Activated T-helper 1 cell treated with Interleukin-2 at 50 U/mL for 16 hours (primary cell): ENCODE measurements around the gene TRRAP.

Source experiments
- DNase-seq: peaks from one replicate; pipeline ENCODE4 v3.0.0-alpha.2; 2020; ENCODE audit warnings: low read depth

Gene TRRAP

DNA sequence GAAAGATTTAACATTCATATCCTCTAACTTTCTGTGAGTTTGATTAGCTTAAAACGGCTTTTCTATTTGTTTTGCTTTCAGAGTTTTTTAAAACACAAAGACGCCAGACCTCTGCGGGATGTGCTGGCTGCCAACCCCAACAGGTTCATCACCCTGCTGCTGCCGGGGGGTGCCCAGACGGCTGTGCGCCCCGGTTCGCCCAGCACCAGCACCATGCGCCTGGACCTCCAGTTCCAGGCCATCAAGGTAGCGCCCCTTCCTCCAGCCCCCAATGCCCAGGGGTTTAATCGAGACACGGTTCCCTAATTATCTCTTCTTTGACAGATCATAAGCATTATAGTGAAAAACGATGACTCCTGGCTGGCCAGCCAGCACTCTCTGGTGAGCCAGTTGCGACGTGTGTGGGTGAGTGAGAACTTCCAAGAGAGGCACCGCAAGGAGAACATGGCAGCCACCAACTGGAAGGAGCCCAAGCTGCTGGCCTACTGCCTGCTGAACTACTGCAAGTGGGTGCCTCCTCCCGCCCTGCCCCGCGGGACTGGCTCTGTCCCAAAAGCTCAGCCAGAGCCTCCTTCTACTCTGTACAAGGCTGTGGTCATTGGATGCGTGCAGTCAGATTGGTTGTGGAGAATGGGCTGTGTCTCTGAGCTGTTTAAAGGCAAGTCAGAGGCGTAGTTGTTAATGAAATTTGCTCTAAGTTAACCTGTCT lies 71.2 kb downstream of the TRRAP start:
- DNase-seq: no peak

DNA sequence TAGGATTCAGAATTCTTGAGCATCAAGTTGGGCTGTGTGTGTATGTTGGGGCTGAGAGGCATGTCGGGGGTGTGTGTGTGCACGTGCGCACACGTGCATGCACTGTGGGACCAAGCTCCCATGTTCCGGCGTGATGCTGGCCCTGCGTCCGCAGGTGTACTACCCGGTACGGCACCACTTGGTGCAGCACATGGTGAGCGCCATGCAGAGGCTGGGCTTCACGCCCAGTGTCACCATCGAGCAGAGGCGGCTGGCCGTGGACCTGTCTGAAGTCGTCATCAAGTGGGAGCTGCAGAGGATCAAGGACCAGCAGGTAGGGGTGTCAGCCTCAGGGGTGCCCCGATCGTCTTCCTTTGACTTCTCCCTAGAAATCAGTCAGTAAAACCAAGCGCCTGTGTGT lies 77.7 kb downstream of the TRRAP start:
- no peak for DNase-seq

DNA sequence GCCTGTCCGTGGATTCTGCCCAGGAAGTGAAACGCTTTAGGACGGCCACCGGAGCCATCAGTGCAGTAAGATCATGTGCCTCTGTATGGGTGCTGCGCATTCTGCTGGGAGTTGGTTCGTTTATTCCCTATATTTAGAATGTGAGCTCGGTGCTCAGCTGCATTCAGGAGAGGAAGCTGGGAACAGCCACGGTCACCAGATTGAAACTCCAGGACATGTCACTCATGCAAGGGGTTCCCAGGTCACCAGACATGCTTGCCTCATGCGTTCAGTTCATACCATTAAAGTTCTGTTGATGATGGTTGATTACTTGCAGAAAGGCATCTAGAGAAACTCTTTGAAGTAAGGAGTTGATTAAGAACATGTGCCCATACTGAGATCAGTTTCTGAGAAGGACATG lies 78.1 kb downstream of the TRRAP start:
- no peak for DNase-seq

DNA sequence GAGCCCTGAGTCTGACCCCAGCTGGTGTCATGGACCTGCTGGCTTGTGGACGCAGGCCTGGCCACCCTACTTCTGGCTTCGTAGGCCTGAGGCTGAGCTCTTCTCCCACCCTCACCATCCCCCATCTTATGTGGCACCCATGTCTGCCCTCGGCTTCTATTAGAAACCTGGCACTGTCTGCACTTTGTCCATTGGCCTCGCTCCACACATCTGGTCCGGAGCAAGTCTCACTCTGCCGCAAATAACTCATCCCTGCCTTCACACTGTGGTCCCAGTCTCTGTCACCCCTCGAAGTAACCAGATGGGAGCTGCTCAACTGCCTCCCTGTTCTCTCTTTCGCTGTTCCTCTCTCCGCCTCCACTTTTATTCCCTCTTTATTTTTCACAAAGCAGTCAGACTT lies 78.6 kb downstream of the TRRAP start:
- DNase-seq: no peak

DNA sequence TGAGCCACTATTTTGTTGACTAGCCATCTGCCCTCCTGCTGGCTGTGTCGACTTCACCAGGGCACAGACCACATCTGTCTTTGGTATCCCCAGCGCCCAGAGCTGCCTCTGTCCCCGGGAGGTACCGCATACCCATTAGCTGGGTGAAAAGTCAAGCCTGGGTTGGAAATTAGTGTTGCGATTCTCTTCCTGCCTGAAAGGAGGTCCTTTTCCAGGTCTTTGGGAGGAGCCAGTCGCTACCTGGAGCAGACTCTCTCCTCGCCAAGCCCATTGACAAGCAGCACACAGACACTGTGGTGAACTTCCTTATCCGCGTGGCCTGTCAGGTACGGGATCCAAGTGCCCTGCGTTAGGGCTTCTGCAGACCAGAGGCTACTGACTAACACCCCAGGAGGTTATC lies 79.4 kb downstream of the TRRAP start:
- DNase-seq: no peak

DNA sequence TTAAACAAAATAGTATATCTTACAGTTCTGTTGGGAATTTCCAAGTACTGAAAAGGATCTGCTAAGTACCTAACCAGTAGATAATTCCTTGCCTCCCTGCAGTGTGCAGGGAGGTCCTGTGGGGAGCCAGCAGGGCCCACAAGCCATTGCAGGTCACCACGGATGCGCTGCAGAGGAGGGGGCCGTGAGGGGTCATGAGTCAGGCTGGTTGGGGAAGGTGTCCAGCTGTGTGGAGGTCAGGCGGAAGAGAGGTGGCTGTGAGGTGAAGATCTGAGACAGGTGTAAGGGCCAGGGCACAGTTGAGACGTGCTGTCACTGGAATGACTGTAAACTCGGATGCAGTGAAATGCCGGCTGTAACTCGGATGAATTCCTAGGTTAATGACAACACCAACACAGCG lies 80.6 kb downstream of the TRRAP start:
- no peak for DNase-seq

DNA sequence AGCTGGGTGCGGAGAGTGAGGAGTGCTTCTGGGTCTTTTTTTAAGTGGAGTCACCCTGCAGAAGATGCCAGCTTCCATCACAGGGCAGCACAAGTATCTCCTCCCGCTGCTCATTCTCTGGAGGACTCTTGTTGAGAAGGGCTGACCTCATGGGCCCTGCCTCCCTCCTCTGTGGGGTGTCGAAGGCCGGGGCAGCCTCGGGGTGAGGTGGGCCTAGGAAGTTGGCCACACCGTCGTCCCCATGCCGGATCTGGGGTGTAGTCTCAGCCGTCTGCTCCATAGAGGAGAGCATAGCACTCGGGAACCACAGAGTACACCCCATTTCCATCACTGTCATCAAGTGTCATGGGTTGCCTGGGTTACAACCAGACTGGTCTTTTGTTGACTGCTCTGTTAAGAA lies 85.0 kb downstream of the TRRAP start:
- no peak for DNase-seq

DNA sequence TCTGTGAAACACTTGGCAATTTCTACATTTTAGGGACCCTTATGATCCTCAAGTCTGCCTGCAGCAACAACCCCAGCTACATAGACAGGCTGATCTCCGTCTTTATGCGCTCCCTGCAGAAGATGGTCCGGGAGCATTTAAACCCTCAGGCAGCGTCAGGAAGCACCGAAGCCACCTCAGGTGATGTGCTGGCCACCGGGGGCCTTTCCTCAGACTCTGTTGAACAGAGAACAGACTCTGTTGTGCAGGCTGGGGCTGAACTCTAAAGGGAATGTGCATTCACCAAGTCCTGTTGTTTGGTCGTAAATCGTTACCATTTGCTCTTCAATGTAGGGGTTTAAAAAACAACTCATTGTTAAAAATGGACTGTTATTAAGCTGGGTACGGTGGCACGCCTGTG lies 86.3 kb downstream of the TRRAP start:
- DNase-seq: no peak

DNA sequence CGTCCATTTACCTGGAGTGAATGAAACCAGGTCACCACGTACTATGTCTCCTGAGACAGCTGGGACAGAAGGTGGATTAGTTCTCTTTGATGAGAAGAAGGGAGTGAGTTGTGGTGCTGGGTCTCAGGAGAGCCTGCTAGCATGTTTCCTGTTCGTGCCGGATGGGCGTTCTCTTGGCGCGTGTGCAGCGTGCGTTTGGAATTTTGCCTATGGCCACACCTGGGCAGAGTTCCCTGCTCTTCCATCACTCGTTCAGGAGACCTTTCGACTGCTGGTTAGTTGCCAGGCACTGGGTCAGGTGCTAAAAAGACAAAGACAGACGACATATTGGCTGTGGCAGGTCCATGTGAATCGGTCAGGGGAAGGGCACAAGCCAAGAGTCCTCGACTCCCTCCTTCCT lies 90.3 kb downstream of the TRRAP start:
- DNase-seq: no peak

DNA sequence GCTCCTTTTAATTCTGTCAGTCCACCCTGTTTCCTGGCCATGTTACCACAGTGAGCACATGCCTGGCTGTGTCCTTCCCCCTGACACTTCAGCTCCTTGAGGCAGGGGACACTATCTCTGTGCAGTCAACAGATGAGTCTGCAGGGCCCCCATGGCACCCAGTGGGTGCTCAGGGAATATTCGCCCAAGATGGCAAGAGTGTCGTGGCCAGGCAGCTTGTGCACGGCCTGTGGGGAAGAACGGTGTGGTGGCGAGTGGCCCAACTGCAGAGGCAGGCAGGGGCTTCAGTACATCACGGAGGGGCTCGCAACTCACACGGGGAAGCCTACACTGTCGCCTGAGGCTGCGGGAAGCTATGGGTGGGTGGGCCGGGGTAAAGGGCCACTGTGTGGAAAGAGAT lies 91.1 kb downstream of the TRRAP start:
- DNase-seq: no peak

DNA sequence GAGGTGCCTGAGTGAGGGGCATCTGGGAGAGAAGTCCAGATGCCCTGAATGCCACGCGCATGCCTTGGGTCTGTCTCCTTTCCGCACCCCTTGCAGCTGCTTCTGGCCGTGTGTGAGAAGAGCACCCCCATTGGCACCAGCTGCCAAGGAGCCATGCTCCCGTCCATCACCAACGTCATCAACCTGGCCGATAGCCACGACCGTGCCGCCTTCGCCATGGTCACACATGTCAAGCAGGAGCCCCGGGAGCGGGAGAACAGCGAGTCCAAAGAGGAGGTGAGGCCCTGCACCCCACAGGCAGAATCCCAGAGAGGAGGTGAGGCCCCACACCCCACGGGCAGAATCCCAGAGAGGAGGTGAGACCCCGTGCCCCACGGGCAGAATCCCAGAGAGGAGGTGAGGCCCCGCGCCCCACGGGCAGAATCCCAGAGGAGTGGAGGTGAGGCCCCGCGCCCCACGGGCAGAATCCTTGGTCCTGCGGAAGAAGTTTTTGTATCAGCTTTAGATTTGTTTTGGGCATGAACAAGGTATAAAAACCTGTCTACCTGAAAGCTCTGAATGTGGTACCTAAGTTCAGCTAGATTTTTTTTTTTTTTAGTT lies 91.8 kb downstream of the TRRAP start:
- no peak for DNase-seq

DNA sequence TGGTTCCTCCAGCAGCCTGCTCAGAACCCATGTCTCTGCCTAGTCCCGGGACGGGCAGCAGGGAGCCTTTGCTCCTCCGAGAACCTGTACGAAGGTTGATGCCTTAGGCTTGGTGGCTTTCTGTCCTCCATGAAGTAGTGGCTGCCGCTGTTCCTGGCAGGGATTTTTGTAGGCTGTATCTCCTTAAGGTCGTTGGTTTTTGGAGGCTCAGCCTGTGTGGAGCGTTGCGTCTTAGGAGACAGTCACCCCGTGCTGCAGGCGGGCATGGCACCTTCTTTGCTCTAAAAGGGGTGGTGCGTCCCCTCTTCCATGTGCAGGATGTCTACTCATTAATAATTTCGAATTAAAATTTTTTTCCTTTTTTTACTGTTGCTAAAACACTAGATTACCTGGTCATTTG lies 92.5 kb downstream of the TRRAP start:
- no peak for DNase-seq

DNA sequence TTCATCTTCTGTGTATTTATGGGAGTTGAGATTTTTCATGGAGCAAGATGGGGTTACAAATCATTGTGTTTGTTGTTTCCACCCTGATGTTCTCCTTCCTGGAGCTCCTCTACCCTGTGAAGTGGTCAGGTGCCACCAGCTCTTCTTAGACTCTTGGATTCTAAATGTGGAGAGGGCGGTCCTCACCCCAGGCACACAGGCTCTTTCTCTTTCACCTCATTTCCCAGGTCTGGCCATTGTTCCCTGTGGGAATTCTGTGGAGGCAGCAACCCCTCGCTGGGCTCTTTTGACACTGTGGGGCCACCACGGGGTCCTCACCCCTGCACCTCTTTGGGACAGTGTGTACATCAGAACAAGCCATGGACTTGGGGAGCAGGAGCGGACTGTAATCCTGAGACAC lies 95.9 kb downstream of the TRRAP start:
- no peak for DNase-seq

DNA sequence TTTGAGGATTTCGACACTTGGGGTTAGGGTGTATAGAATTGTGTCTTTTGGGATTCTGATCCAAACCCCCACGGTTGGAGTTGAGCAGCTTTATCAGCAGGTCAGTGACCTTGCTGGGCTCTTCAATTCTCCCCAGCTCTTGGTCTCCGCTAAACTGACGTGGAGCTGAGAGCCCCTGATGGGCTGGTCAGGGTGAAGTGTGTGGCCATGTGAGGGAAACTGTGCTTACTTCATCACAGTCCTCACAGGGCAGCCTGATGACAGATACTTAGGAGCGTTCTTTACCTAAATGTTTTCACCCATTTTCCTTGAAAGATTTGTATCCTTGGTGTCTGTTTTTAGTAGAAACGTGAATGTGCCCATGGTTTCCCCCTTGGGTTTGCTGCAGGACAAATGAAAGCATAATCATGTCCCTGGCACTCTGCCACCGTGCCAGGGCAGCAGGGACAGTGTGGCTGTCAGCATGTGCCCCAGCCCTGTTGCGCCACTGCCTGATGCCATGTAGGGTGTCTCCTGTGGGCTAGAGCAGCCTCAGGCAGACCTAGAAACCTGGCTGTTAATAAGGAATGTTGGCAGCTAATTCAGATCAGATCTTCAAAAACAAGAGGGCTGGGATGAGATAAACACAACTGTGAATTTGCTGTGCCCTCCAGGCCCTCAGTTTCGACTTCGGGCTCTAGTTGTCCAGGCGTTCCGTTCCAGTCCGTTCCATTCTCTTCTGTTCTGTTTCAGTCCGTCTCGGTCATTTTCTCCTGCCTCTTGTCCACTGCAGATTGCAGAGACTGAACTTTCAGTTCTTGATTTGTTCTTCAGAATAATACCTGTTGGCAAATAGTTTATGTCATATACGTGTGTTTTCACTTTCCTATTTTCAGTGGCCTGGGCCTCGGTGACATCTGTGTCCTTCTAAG lies 96.8 kb downstream of the TRRAP start:
- DNase-seq: no peak

DNA sequence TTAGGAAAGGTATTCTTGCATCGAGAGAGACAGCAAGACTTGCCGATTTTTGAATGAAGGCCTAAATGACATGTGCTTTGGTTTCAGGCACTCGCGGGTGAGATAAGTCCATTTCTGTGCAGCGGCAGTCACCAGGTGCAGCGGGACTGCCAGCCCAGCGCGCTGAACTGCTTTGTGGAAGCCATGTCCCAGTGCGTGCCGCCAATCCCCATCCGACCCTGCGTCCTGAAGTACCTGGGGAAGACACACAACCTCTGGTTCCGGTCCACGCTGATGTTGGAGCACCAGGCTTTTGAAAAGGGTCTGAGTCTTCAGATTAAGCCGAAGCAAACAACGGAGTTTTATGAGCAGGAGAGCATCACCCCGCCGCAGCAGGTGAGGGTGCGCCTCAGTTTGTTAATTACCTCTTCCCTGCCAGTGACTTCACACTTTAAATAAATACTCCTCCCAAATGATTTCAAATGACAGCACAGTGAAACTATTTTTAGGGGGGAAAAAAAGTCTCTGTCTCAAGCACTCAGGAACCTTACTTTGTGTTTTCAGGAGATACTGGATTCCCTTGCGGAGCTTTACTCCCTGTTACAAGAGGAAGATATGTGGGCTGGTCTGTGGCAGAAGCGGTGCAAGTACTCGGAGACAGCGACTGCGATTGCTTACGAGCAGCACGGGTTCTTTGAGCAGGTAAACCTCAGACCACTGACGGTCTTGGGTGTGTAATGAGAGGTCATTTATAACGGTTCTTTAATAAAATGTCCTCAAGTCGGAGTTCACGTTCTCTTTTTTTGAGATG lies 98.3 kb downstream of the TRRAP start:
- no peak for DNase-seq

DNA sequence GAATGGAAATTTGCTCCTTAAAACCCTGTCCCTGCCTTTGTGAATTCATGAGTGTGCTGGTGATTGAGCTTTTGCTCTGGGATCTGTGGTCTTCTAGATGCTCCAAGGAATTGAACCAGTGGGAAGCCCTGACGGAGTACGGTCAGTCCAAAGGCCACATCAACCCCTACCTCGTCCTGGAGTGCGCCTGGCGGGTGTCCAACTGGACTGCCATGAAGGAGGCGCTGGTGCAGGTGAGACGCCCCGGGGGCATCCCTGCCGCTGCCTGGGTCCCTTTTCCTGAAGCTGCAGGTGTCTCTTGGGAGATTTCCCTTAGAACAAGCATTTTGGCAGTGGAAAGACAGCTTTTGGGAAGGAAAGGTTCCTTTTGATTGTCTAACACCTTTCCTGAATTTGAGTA lies 100.3 kb downstream of the TRRAP start:
- DNase-seq: no peak

DNA sequence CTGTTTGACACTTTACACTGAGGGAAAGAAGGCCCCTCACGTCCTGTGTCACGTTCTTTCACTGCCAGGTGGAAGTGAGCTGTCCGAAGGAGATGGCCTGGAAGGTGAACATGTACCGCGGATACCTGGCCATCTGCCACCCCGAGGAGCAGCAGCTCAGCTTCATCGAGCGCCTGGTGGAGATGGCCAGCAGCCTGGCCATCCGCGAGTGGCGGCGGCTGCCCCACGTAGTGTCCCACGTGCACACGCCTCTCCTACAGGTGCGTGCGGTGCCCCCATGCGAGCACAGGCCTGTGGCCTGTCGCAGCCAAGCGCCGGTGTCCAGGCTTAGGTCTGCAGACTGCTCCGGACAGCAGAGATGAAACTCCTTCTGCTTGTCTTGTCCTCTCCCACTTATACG lies 103.4 kb downstream of the TRRAP start:
- DNase-seq: no peak

DNA sequence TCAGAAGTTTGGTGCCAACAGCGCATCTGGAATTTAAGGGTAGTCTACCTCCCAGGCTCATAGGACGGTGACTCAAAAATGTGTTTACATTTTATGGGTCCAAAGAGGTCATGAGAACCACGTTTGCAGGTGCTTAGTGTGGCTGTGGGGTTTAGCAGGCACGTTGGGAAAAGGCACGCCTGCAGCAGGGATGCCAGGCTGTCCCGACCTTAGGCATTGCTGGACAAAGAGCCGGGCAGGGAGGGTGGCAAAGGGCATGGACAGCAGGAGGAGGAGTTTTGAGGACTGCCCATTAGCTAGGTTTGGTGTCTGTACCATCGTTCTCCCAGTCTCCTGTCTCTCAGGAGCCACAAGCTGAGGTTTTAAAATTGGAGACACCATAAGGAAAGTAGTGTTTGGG lies 104.4 kb downstream of the TRRAP start:
- DNase-seq: no peak

DNA sequence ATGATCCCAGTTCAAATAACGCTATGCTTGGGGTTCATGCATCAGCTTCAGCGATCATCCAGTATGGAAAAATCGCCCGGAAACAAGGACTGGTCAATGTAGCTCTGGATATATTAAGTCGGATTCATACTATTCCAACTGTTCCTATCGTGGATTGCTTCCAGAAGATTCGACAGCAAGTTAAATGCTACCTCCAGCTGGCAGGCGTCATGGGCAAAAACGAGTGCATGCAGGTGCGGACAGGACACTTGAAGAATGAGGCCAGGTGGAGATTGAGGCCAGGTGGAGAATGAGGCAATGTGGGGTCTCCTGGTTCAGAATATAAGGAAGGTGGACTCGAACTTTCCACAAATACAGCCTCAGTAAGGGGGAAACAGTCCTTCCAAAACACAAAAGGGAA lies 105.8 kb downstream of the TRRAP start:
- no peak for DNase-seq

DNA sequence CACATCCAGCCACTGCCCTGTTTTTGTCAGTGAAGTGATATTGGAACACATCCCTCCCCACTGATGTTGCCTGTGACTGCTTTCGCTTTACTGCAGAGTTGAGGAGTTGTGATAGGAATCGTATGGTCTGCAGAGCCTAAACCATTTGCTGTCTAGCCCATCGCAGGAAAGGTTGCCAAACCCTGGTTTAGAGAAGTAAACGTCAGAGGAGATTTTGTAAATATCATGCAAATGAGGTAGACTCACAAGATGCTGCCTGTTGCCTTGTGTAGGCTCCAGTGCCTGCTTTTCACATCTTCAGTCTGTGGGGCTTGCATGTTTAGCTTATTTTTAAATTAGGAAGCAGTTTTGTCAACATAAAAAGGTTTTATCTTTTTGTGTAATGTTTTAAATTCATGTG lies 107.1 kb downstream of the TRRAP start:
- DNase-seq: no peak

DNA sequence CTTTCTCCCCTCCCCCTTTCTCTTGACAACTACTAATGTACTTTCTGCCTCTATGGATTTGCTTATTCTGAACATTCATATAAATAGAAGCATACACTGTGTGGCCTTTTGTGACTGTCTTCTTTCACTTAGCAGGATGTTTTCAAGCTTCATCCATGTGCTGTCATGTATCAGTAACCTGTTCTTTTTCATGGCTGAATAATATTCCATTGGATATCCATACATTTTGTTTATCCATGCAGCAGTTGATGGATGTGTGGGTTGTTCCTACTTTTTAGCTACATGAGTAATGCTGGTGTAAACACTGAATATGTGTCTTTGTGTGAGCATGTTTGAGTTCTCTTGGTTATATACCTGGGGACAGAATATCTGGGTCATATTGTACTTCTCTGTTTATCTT lies 107.6 kb downstream of the TRRAP start:
- no peak for DNase-seq

DNA sequence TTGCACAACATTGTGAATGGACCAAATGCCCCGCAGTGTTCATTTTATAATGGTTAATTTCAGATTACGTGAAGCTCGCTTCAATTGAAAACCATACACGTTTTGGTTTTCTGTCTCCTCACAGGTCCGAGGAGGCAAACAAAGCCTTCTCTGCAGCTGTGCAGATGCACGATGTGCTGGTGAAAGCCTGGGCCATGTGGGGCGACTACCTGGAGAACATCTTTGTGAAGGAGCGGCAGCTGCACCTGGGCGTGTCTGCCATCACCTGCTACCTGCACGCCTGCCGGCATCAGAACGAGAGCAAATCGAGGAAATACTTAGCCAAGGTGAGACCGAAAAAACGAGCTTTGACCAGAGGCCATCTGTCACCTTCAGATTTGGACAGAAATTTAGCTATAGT lies 110.3 kb downstream of the TRRAP start:
- no peak for DNase-seq

DNA sequence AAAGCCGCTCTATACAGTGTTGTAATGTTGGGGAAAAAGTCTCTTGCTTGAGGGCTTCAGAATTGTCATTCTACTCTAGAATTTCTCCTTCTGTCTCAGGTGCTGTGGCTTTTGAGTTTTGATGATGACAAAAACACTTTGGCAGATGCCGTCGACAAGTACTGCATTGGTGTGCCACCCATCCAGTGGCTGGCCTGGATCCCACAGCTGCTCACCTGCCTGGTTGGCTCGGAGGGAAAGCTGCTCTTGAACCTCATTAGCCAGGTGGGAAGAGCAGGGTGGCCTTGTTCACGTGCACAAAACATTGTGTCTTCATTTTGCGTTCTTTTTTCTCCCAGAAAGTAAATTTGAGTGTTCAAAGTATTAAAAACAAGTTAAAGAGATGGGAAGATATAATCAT lies 112.0 kb downstream of the TRRAP start:
- no peak for DNase-seq
